ENCODE results near the gene GLRX2. TPM values are rescaled to one million over a fixed set of nuclear protein-coding genes. Genes with fewer than 3 reads are reported as not detected.
"Not testable (repeated sequence)": the region's sequence is repeated elsewhere in the genome, so short reads cannot be mapped to it uniquely, and the experiment has no call there.

The GLRX2 gene
- total and polyA plus RNA-seq, 4 experiments from 2014 or later = 15.0 to 17.0 (median 15.8) TPM

DNA sequence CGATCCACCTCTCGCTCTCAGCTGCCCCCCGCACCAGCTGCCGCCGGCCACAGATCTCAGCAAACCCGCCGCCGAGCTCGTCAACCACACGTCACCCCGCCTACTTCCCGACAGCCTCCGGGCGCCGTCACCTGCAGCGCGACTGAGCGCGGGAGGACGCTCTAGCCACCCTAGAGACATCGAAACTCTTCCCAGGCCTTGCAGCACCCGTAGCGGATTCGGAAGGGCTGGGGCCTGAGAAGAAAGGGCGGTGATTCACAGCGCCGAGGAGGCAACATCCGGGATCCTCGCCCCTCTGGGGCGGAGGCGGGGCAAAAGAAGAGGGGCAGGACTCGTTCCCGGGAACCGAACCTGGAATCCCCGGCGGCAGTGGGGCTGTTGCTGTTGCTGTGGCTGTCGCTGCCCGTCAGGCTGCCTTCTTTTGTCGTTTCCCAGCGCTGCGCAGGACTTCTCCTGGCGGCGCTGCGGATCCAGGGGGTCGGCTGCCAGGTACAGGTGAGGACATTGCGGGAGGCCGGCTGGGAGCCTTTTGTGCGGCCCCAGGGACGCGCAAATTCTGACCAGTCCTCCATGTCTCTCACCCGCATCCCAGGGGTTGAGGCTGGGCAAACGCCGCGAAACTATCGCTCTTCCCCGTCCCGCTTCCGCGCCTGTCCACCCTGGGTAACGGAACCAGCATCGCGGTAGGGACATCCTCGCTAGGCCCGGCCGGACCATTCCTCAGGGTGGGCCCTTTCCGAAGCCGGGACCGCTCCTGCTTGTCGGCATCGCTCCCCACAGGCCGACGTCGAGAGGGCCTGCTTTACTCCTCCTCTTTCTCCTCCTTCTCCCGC lies 45.7 kb downstream of the GLRX2 start, which contains the start of the genes RO60 and UCHL5:
Gene RO60 (plus strand): TSS at position 331 of the 833 bp plus-strand sequence. CDS start 9,443 bp downstream, outside the sequence.
Gene UCHL5 (minus strand): TSS at position 79 of the 833 bp plus-strand sequence. CDS start 100 bp downstream, outside the sequence.
- Histone ChIP-seq H3K4me1 (ENCODE audit: insufficient read depth, low read length) (peaks cover 60% of the 10 kb centered on the region), H3K36me3 (ENCODE audit: insufficient read depth, low read length) (no peaks in the 10 kb centered on the region), H3K27me3 (ENCODE audit: insufficient read depth, low read length) (no peaks in the 10 kb centered on the region), H3K4me3 (ENCODE audit: low read length in 2 of 2) (peak within 1 kb of the TSS; percentile 73 to 91), H3K27ac (ENCODE audit: low read depth, low read length) (peak within 1 kb of the TSS; percentile 89), H3K9me3 (ENCODE audit: control insufficient read depth in 1 of 2, low read length in 2 of 2) (no peaks in the 10 kb centered on the region)
- peak within 1 kb of the TSS; percentile 90 to 100 (median 99) for H3K4me3 Mint-ChIP-seq
- peaks cover 0 to 4% (median 0%) of the 10 kb centered on the region in 8 donors for H3K9me3 Mint-ChIP-seq
- CTCF ChIA-PET (ENCODE audit: partially characterized antibody) = interaction anchor here (0.8 to 2.2 kb wide), 14 partner anchors 11 to 255 kb away, joined by 3 to 28 read pairs (median 6); partner anchors contain the start of genes CDC73, GLRX2 and RGS2
- peak within 1 kb of the TSS; percentile 95 to 100 (median 99) for H3K27ac Mint-ChIP-seq
- peaks cover 0 to 19% of the 10 kb centered on the region in 2 donors for H3K36me3 Mint-ChIP-seq
- peaks cover 0 to 1% of the 10 kb centered on the region in 2 donors for H3K27me3 Mint-ChIP-seq
- intact Hi-C loops (cut with micrococcal nuclease) = loop anchor here (1.0 to 5.0 kb wide), 4 partner anchors 46 to 1233 kb away; partner anchors contain the start of genes CDC73, GLRX2 and RGS2
- H3K4me1 Mint-ChIP-seq = peaks cover 41 to 79% (median 59%) of the 10 kb centered on the region in 4 donors
- peak; percentile 94 to 97 (median 96) for DNase-seq
- POLR2A ChIA-PET (ENCODE audit: partially characterized antibody) = interaction anchor here (0.6 to 3.7 kb wide), 18 partner anchors 12 to 1229 kb away, joined by 3 to 65 read pairs (median 4); partner anchors contain the start of genes CDC73, GLRX2 and RGS2

DNA sequence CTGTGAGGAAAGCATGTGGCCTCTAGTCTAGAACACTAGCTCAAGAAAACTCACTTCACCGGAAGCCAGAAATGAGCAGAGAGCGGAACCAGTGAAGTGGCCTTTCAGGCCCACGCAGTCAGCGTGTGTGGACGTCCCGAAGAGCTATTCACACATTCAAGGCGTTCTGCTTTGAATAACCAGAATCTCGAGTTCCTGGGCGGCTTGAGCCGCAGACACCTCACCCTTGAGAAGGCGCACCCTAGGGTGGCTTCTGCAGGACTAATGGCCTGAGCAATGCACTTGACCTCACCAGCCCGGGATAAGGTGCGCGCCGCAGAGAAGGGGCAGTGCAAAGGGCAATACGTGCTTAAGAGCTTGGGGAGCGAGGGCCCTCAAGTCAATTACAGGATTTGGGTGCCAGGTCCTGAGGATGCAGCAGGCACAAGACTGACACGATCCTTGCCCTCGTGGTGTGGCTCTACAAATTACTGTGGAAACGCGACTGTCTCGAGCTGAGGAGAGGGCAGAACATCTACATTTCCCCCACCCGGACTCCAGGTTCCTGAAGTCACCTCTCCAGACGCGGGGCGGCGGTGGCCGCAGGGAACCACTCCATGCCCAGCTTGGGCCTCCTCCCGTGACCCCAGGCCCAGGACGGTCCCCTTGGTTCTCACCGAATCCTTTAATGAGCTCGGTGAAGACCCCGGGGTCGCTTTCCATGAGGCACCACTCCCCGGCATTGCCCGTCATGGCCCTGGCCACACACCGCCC lies 46.5 kb downstream of the GLRX2 start:
- Mint-ChIP-seq H3K9me3 (peaks cover 0 to 4% (median 0%) of the 10 kb centered on the region in 8 donors), H3K4me1 (peaks cover 38 to 80% (median 57%) of the 10 kb centered on the region in 4 donors)
- peak overlapping the region; percentile 73 to 91 for H3K4me3 ChIP-seq (ENCODE audit: low read length in 2 of 2)

DNA sequence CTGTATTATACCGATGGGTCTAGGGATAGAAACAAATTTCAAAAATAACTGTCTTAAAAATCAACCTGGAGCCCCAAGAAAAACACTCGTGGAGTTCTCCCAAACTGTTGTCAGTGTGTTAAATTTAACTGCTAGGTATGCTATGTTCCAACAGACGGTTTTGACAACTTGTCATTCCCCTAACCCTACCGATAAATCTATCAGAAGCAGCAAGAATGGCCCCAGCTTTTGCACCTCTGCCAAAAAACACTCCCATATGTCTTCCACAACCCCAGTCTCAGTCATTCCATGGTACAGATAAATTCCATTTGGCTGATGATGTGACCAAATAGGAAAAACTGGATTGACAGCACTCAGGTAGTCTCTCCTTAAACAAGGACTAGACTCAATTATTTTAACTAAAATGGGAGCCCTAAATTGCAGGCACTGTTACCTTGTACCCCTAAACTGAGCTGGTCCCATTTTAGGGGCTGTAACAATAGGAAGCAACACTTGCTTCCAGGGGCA lies 51.0 kb downstream of the GLRX2 start:
- H3K9me3 Mint-ChIP-seq = peaks cover 0 to 2% (median 0%) of the 10 kb centered on the region in 8 donors
- Histone ChIP-seq H3K36me3 (ENCODE audit: insufficient read depth, low read length) (peaks cover 3% of the 10 kb centered on the region), H3K27ac (ENCODE audit: low read depth, low read length) (no peak overlapping the region), H3K9me3 (ENCODE audit: control insufficient read depth in 1 of 2, low read length in 2 of 2) (no peaks in the 10 kb centered on the region), H3K4me3 (ENCODE audit: low read length in 2 of 2) (no peak overlapping the region), H3K27me3 (ENCODE audit: insufficient read depth, low read length) (no peaks in the 10 kb centered on the region), H3K4me1 (ENCODE audit: insufficient read depth, low read length) (peaks cover 29% of the 10 kb centered on the region)
- no peak overlapping the region for H3K4me3 Mint-ChIP-seq
- H3K27me3 Mint-ChIP-seq = peaks cover 0 to 1% of the 10 kb centered on the region in 2 donors
- POLR2A ChIA-PET (ENCODE audit: partially characterized antibody) = interaction anchor here (0.7 kb wide), 1 partner anchor 59 kb away, joined by 3 read pairs; no protein-coding TSS in a partner anchor
- CTCF ChIA-PET (ENCODE audit: partially characterized antibody) = no interaction called here
- peaks cover 24 to 54% (median 35%) of the 10 kb centered on the region in 4 donors for H3K4me1 Mint-ChIP-seq
- peak overlapping the region in 1 of 7 donors; percentile 13 for H3K27ac Mint-ChIP-seq
- peaks cover 5 to 17% of the 10 kb centered on the region in 2 donors for H3K36me3 Mint-ChIP-seq
- no peak for DNase-seq
- intact Hi-C loops (cut with micrococcal nuclease) = no loop called here

More for the DNA sequence above, 46.5 kb downstream of the GLRX2 start:
- ChIA-PET POLR2A (ENCODE audit: partially characterized antibody) (interaction anchor here (0.6 to 3.7 kb wide), 23 partner anchors 11 to 1230 kb away, joined by 3 to 65 read pairs (median 4); partner anchors contain the start of genes CDC73, GLRX2 and RGS2), CTCF (ENCODE audit: partially characterized antibody) (interaction anchor here (0.7 to 2.2 kb wide), 15 partner anchors 10 to 254 kb away, joined by 3 to 28 read pairs (median 6); partner anchors contain the start of genes CDC73, GLRX2 and RGS2)
- H3K36me3 Mint-ChIP-seq = peaks cover 0 to 19% of the 10 kb centered on the region in 2 donors
- peak; percentile 36 to 61 (median 45) for DNase-seq
- peak overlapping the region; percentile 95 to 100 (median 99) for H3K27ac Mint-ChIP-seq
- H3K9me3 ChIP-seq (ENCODE audit: control insufficient read depth in 1 of 2, low read length in 2 of 2) = no peaks in the 10 kb centered on the region
- intact Hi-C loops (cut with micrococcal nuclease) = loop anchor here (1.0 to 5.0 kb wide), 4 partner anchors 47 to 1234 kb away; partner anchors contain the start of genes CDC73, GLRX2 and RGS2
- peaks cover 0 to 1% of the 10 kb centered on the region in 2 donors for H3K27me3 Mint-ChIP-seq
- peaks cover 55% of the 10 kb centered on the region for H3K4me1 ChIP-seq (ENCODE audit: insufficient read depth, low read length)
- H3K4me3 Mint-ChIP-seq = peak overlapping the region; percentile 90 to 100 (median 99)
- no peaks in the 10 kb centered on the region for H3K36me3 ChIP-seq (ENCODE audit: insufficient read depth, low read length)
- H3K27ac ChIP-seq (ENCODE audit: low read depth, low read length) = peak overlapping the region; percentile 89
- H3K27me3 ChIP-seq (ENCODE audit: insufficient read depth, low read length) = no peaks in the 10 kb centered on the region

DNA sequence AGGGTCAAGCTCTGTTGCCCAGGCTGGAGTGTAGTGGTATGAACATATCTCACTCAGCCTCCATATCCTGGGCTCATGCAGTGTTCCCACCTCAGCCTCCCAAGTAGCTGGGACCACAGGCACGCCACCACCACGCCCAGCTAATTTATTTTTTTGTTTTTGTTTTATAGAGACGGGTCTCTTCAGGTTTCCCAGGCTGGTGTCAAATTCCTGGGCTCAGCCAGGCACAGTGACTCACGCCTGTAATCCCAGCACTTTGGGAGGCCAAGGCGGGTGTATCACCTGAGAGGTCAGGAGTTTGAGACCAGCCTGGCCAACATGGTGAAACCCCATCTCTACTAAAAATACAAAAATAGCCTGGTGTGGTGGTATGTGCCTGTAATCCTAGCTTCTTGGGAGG lies 56.3 kb downstream of the GLRX2 start:
- Mint-ChIP-seq H3K36me3 (peaks cover 15 to 31% of the 10 kb centered on the region in 2 donors), H3K4me1 (peaks cover 0 to 16% (median 7%) of the 10 kb centered on the region in 4 donors)
- H3K4me1 ChIP-seq (ENCODE audit: insufficient read depth, low read length); H3K27ac Mint-ChIP-seq; DNase-seq; H3K4me3 ChIP-seq (ENCODE audit: low read length in 2 of 2); H3K9me3 Mint-ChIP-seq; H3K9me3 ChIP-seq (ENCODE audit: control insufficient read depth in 1 of 2, low read length in 2 of 2); H3K27me3 ChIP-seq (ENCODE audit: insufficient read depth, low read length); H3K4me3 Mint-ChIP-seq; H3K27me3 Mint-ChIP-seq; H3K27ac ChIP-seq (ENCODE audit: low read depth, low read length); intact Hi-C loops (cut with micrococcal nuclease): not testable (repeated sequence)
- ChIA-PET CTCF (ENCODE audit: partially characterized antibody) (interaction anchor here (1.5 to 2.2 kb wide), 2 partner anchors 9 to 10 kb away, joined by 3 to 10 read pairs; partner anchors contain the start of gene UCHL5), POLR2A (ENCODE audit: partially characterized antibody) (interaction anchor here (1.4 kb wide), 1 partner anchor 9 kb away, joined by 6 read pairs; no protein-coding TSS in a partner anchor)
- peaks cover 14% of the 10 kb centered on the region for H3K36me3 ChIP-seq (ENCODE audit: insufficient read depth, low read length)

Small RNA genes within 50 kb of the gene (microRNA-seq; reads per million reads assigned to microRNA genes)
- gene MIR1278 (ENCODE audit: borderline microRNAs expressed, borderline number of aligned reads, borderline replicate concordance) = not detected

Other genes with a start within 250 kb of the GLRX2 start
- gene UCHL5, start 46.1 kb downstream of the GLRX2 start, total RNA-seq = 10 to 100 TPM; 31.2 to 34.6 TPM
- gene UCHL5, start 46.1 kb downstream of the GLRX2 start, polyA plus RNA-seq = 10 to 100 TPM; 45.9 to 72.8 TPM
- 10 to 100 TPM; 75.2 to 78.7 TPM for gene RO60, start 45.8 kb downstream of the GLRX2 start, total RNA-seq
- 100 to 1,000 TPM in 1 of 2 donors, 10 to 100 TPM in 1; 99.6 to 133 TPM for gene RO60, start 45.8 kb downstream of the GLRX2 start, polyA plus RNA-seq
- 10 to 100 TPM; 70.4 to 75.0 TPM for gene CDC73, start 16.6 kb upstream of the GLRX2 start, total RNA-seq
- 10 to 100 TPM; 70.5 to 72.2 TPM for gene CDC73, start 16.6 kb upstream of the GLRX2 start, polyA plus RNA-seq
- 10 to 100 TPM; 15.1 TPM for gene B3GALT2, start 81.2 kb upstream of the GLRX2 start, total RNA-seq
- gene B3GALT2, start 81.2 kb upstream of the GLRX2 start, polyA plus RNA-seq = 1 to 10 TPM in 1 of 2 donors, under 1 TPM in 1; 0.21 to 4.9 TPM